Measurements from ENCODE around the gene CACNA1C. TPM values are rescaled to one million over a fixed set of nuclear protein-coding genes. Genes with fewer than 3 reads are reported as not detected.

CACNA1C gene
- total and polyA plus RNA-seq, 2 of the 4 experiments (the other 2 are of a cell fraction), result 1.6 to 2.6 TPM

GRCh38 chr12:2447861-2448260 lies 395.1 kb downstream of the CACNA1C start:
- H3K36me3 ChIP-seq (ENCODE audit: control insufficient read depth, insufficient read depth, low read length), result peaks cover 2% of the 10 kb centered on the region; the same call in 1 of the 2 replicates
- in situ Hi-C loops (cut with MboI; ENCODE audit: low sequenced_read_pairs) (no loop called here), intact Hi-C loops (cut with micrococcal nuclease) (no loop called here), dilution Hi-C loops (cut with HindIII; ENCODE audit: low sequenced_read_pairs, unreplicated experiment) (no loop called here)
- H3K4ac ChIP-seq (ENCODE audit: low read depth, low read length), result no peak overlapping the region
- H2BK5ac ChIP-seq (ENCODE audit: low read depth, low read length, poor library complexity, severe bottlenecking), result no peak overlapping the region
- ChIA-PET POLR2A (ENCODE audit: unreplicated experiment) (no interaction called here), CTCF (no interaction called here)
- H3K4me3 ChIP-seq (ENCODE audit: insufficient read depth, low read depth, low read length), result no peak overlapping the region
- TF ChIP-seq POLR2A (IDR thresholded peaks at IDR 0.05; ENCODE audit: low read depth, low read length) (no peak), FOS (IDR thresholded peaks at IDR 0.05; ENCODE audit: low read depth, low read length) (no peak), MAFK (IDR thresholded peaks at IDR 0.05; ENCODE audit: low read depth, low read length) (no peak), ELK1 (IDR thresholded peaks at IDR 0.05; ENCODE audit: borderline replicate concordance, low read depth, low read length) (no peak), SMC3 (IDR thresholded peaks at IDR 0.05; ENCODE audit: low read depth, low read length) (no peak), CHD1 (IDR thresholded peaks at IDR 0.05; ENCODE audit: low read depth, low read length) (no peak), RFX5 (IDR thresholded peaks at IDR 0.05; ENCODE audit: low read depth, low read length) (no peak), MXI1 (IDR thresholded peaks at IDR 0.05; ENCODE audit: borderline replicate concordance, low read depth, low read length) (no peak), BHLHE40 (IDR thresholded peaks at IDR 0.05; ENCODE audit: low read depth, low read length) (no peak), CTCF (conservative IDR thresholded peaks at IDR 0.05; ENCODE audit: low read depth, low read length) (no peak), RCOR1 (IDR thresholded peaks at IDR 0.05; ENCODE audit: insufficient replicate concordance, low read length) (no peak), MAZ (IDR thresholded peaks at IDR 0.05; ENCODE audit: borderline replicate concordance, low read depth, low read length) (no peak), USF2 (IDR thresholded peaks at IDR 0.05; ENCODE audit: low read depth, low read length) (no peak), CEBPB (IDR thresholded peaks at IDR 0.05; ENCODE audit: low read depth, low read length) (no peak), RAD21 (IDR thresholded peaks at IDR 0.05; ENCODE audit: low read length) (no peak)
- H3K79me1 ChIP-seq (ENCODE audit: low read depth in 1 of 2, low read length in 2 of 2), result no peaks in the 10 kb centered on the region
- BruUV-seq (replicated peaks), result no TSS peak
- no peak overlapping the region for H2BK120ac ChIP-seq (ENCODE audit: low read depth, low read length)
- peaks cover 4% of the 10 kb centered on the region for H3K9me1 ChIP-seq (ENCODE audit: insufficient read depth, low read length)
- H3K9me3 ChIP-seq (ENCODE audit: control insufficient read depth, insufficient read depth, low read length), result no peaks in the 10 kb centered on the region
- H2AK5ac ChIP-seq (ENCODE audit: low read depth, low read length), result no peak overlapping the region
- no peaks in the 10 kb centered on the region; the same call in 1 of the 2 replicates for H4K20me1 ChIP-seq (ENCODE audit: insufficient read depth, low read length)
- H3K4me2 ChIP-seq (ENCODE audit: low read depth, low read length), result no peak overlapping the region
- DNase-seq (no peak), ATAC-seq (ENCODE audit: low read depth) (no peak)
- H4K5ac ChIP-seq (ENCODE audit: low read depth, low read length), result no peak overlapping the region
- no peak overlapping the region for H3K18ac ChIP-seq (ENCODE audit: low read depth, low read length)
- no peak overlapping the region for H3K14ac ChIP-seq (replicated peaks; ENCODE audit: low read depth, low read length)
- H3K23ac ChIP-seq (ENCODE audit: low read depth, low read length), result no peak overlapping the region
- no peak overlapping the region for H4K8ac ChIP-seq (ENCODE audit: low read depth in 2 of 2, low read length in 2 of 2)
- H3K4me1 ChIP-seq (ENCODE audit: control insufficient read depth, insufficient read depth, low read length), result peaks cover 4% of the 10 kb centered on the region
- H2BK20ac ChIP-seq (ENCODE audit: low read depth, low read length), result no peak overlapping the region
- WGBS, 2 experiments (ENCODE audit: extremely low coverage in 2 of 2, insufficient read length in 1 of 2), result 80% methylated on average over 2 of the region's 10 CpGs; no CpG with 5 or more reads in 1 of the 2 experiments
- no peak overlapping the region for H3K27ac ChIP-seq (ENCODE audit: insufficient read depth, low read length)
- no peak overlapping the region for H2AFZ ChIP-seq (replicated peaks; ENCODE audit: low read length, poor library complexity)
- H3K56ac ChIP-seq (ENCODE audit: extremely low read depth, insufficient read depth, low read length), result no peak overlapping the region
- H4K91ac ChIP-seq (ENCODE audit: insufficient read depth, low read depth, low read length), result no peak overlapping the region
- H3K27me3 ChIP-seq (ENCODE audit: control insufficient read depth, insufficient read depth, low read length), result no peaks in the 10 kb centered on the region; the same call in 1 of the 2 replicates
- no peak overlapping the region for H2BK15ac ChIP-seq (ENCODE audit: low read depth, low read length)
- H3K9ac ChIP-seq (ENCODE audit: low read depth, low read length), result no peak overlapping the region
- H2AK9ac ChIP-seq (replicated peaks; ENCODE audit: low read depth, low read length, poor library complexity), result no peak overlapping the region

All from IMR-90 (cell line).